Osteoblast (primary cell): ENCODE results near the gene LTB. TPM values are rescaled to one million over a fixed set of nuclear protein-coding genes. Genes with fewer than 3 reads are reported as not detected.
A peak's percentile ranks its signal among the peaks of the same experiment; 100 is the strongest.

Experiments used
- DNase-seq: peaks from one replicate; pipeline ENCODE4 v3.0.0; 2011; ENCODE audit warnings: low spot score, mixed read lengths; ENCODE audit not compliant: insufficient read length; ENCODE audit errors: missing footprints
- H2AFZ ChIP-seq: 2 replicates; pipeline ENCODE4 v1.6.0; 2011; ENCODE audit warnings: mild to moderate bottlenecking, low read length
- H3K27ac ChIP-seq: 2 replicates; pipeline ENCODE4 v1.5.1; 2011; ENCODE audit warnings: mild to moderate bottlenecking, low read depth, low read length, moderate library complexity
- H3K27me3 ChIP-seq: 2 replicates; pipeline ENCODE4 v1.6.0; 2012; ENCODE audit warnings: mild to moderate bottlenecking, control low read depth, inconsistent platforms, low read length, moderate library complexity; ENCODE audit not compliant: insufficient read depth
- H3K36me3 ChIP-seq: 2 replicates; pipeline ENCODE4 v1.5.1; 2011; ENCODE audit warnings: mild to moderate bottlenecking, low read length, control low read depth, moderate library complexity; ENCODE audit not compliant: insufficient read depth
- H3K4me1 ChIP-seq: 2 replicates; pipeline ENCODE4 v1.5.1; 2011; ENCODE audit warnings: mild to moderate bottlenecking, low read length, control low read depth, moderate library complexity; ENCODE audit not compliant: insufficient read depth
- H3K4me2 ChIP-seq: 2 replicates; pipeline ENCODE4 v1.6.0; 2011; ENCODE audit warnings: mild to moderate bottlenecking, low read length; ENCODE audit not compliant: insufficient read depth
- H3K4me3 ChIP-seq: fragments of 200-600 bp; sonication (generic); 3 replicates; pipeline ENCODE4 v1.5.1; 2012; ENCODE audit warnings: mild to moderate bottlenecking, low read length, inconsistent platforms; ENCODE audit not compliant: insufficient read depth
- H3K79me2 ChIP-seq: 2 replicates; pipeline ENCODE4 v1.6.0; 2012; ENCODE audit warnings: mild to moderate bottlenecking, low read length, control low read depth, inconsistent platforms; ENCODE audit not compliant: insufficient read depth
- H3K9me3 ChIP-seq: 2 replicates; pipeline ENCODE4 v1.5.1; 2011; ENCODE audit warnings: low read depth, low read length, control low read depth
- H4K20me1 ChIP-seq: 2 replicates; pipeline ENCODE4 v1.6.0; 2012; ENCODE audit warnings: mild to moderate bottlenecking, low read length, control low read depth; ENCODE audit not compliant: insufficient read depth
- CTCF ChIP-seq: IDR thresholded peaks from 2 replicates; pipeline ENCODE4 v1.5.1; 2011; ENCODE audit warnings: mild to moderate bottlenecking, low read depth, low read length, moderate library complexity; ENCODE audit errors: extremely low read depth
- total RNA-seq: library from RNA; depleted of rRNA; stranded (reverse); fragments of >200 nt; gene quantifications from 2 replicates; pipeline ENCODE4 v1.2.3, GENCODE V29; 2012

Gene LTB
- total RNA-seq, 1 donor, result not detected

- no peak for TF ChIP-seq CTCF
Measured at GRCh38 chr6:31614075-31614619, 31.9 kb upstream of the LTB start.

GRCh38 chr6:31610968-31611367 lies 28.7 kb upstream of the LTB start:
- Histone ChIP-seq H3K4me2 (no peak overlapping the region), H3K79me2 (no peaks in the 10 kb centered on the region), H3K27ac (no peak overlapping the region), H3K4me1 (no peaks in the 10 kb centered on the region), H3K4me3 (no peak overlapping the region), H3K9me3 (no peaks in the 10 kb centered on the region), H3K36me3 (no peaks in the 10 kb centered on the region), H4K20me1 (no peaks in the 10 kb centered on the region), H2AFZ (no peak overlapping the region), H3K27me3 (no peaks in the 10 kb centered on the region)
- peak; percentile 78 for DNase-seq
- no peak for TF ChIP-seq CTCF

More at GRCh38 chr6:31614075-31614619, 31.9 kb upstream of the LTB start:
- no peak overlapping the region for H3K27ac ChIP-seq
- no peaks in the 10 kb centered on the region for H3K4me1 ChIP-seq
- no peaks in the 10 kb centered on the region for H3K36me3 ChIP-seq
- DNase-seq, result no peak
- H3K79me2 ChIP-seq, result no peaks in the 10 kb centered on the region
- no peaks in the 10 kb centered on the region for H3K27me3 ChIP-seq
- no peak overlapping the region for H2AFZ ChIP-seq
- H4K20me1 ChIP-seq, result no peaks in the 10 kb centered on the region
- no peak overlapping the region for H3K4me2 ChIP-seq
- no peak overlapping the region for H3K4me3 ChIP-seq
- H3K9me3 ChIP-seq, result no peaks in the 10 kb centered on the region

GRCh38 chr6:31609519-31610406 lies 27.5 kb upstream of the LTB start:
- Histone ChIP-seq H3K4me2 (no peak overlapping the region), H2AFZ (no peak overlapping the region), H3K27me3 (no peaks in the 10 kb centered on the region), H3K9me3 (no peaks in the 10 kb centered on the region), H4K20me1 (no peaks in the 10 kb centered on the region), H3K4me3 (no peak overlapping the region), H3K27ac (no peak overlapping the region), H3K79me2 (no peaks in the 10 kb centered on the region), H3K36me3 (no peaks in the 10 kb centered on the region), H3K4me1 (no peaks in the 10 kb centered on the region)
- no peak for TF ChIP-seq CTCF
- peak; percentile 52 for DNase-seq

GRCh38 chr6:31607317-31607716 lies 25.1 kb upstream of the LTB start:
- DNase-seq, result no peak
- Histone ChIP-seq H3K27ac (no peak overlapping the region), H2AFZ (no peak overlapping the region), H3K9me3 (no peaks in the 10 kb centered on the region), H3K4me2 (no peak overlapping the region), H3K36me3 (no peaks in the 10 kb centered on the region), H3K4me1 (no peaks in the 10 kb centered on the region), H3K79me2 (no peaks in the 10 kb centered on the region), H4K20me1 (no peaks in the 10 kb centered on the region), H3K27me3 (no peaks in the 10 kb centered on the region), H3K4me3 (no peak overlapping the region)
- no peak for TF ChIP-seq CTCF
